ENCODE measurements around the gene APOB. TPM values are rescaled to one million over a fixed set of nuclear protein-coding genes. Genes with fewer than 3 reads are reported as not detected.

The APOB gene
- total and polyA plus RNA-seq, 2 of the 13 experiments (the other 11 are each of a cell fraction or from before 2014, with no cell fraction given) = 1,569 to 2,515 TPM

- TF ChIP-seq, protein P1, sequence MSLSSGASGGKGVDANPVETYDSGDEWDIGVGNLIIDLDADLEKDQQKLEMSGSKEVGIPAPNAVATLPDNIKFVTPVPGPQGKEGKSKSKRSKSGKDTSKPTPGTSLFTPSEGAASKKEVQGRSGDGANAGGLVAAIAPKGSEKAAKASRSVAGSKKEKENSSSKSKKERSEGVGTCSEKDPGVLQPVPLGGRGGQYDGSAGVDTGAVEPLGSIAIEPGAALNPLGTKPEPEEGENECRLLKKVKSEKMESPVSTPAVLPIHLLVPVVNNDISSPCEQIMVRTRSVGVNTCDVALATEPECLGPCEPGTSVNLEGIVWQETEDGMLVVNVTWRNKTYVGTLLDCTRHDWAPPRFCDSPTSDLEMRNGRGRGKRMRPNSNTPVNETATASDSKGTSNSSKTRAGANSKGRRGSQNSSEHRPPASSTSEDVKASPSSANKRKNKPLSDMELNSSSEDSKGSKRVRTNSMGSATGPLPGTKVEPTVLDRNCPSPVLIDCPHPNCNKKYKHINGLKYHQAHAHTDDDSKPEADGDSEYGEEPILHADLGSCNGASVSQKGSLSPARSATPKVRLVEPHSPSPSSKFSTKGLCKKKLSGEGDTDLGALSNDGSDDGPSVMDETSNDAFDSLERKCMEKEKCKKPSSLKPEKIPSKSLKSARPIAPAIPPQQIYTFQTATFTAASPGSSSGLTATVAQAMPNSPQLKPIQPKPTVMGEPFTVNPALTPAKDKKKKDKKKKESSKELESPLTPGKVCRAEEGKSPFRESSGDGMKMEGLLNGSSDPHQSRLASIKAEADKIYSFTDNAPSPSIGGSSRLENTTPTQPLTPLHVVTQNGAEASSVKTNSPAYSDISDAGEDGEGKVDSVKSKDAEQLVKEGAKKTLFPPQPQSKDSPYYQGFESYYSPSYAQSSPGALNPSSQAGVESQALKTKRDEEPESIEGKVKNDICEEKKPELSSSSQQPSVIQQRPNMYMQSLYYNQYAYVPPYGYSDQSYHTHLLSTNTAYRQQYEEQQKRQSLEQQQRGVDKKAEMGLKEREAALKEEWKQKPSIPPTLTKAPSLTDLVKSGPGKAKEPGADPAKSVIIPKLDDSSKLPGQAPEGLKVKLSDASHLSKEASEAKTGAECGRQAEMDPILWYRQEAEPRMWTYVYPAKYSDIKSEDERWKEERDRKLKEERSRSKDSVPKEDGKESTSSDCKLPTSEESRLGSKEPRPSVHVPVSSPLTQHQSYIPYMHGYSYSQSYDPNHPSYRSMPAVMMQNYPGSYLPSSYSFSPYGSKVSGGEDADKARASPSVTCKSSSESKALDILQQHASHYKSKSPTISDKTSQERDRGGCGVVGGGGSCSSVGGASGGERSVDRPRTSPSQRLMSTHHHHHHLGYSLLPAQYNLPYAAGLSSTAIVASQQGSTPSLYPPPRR (CRISPR knock-in tag; IDR thresholded peaks at IDR 0.05; ENCODE audit: borderline replicate concordance) = peak; percentile 98
- TF ChIP-seq, protein P2, sequence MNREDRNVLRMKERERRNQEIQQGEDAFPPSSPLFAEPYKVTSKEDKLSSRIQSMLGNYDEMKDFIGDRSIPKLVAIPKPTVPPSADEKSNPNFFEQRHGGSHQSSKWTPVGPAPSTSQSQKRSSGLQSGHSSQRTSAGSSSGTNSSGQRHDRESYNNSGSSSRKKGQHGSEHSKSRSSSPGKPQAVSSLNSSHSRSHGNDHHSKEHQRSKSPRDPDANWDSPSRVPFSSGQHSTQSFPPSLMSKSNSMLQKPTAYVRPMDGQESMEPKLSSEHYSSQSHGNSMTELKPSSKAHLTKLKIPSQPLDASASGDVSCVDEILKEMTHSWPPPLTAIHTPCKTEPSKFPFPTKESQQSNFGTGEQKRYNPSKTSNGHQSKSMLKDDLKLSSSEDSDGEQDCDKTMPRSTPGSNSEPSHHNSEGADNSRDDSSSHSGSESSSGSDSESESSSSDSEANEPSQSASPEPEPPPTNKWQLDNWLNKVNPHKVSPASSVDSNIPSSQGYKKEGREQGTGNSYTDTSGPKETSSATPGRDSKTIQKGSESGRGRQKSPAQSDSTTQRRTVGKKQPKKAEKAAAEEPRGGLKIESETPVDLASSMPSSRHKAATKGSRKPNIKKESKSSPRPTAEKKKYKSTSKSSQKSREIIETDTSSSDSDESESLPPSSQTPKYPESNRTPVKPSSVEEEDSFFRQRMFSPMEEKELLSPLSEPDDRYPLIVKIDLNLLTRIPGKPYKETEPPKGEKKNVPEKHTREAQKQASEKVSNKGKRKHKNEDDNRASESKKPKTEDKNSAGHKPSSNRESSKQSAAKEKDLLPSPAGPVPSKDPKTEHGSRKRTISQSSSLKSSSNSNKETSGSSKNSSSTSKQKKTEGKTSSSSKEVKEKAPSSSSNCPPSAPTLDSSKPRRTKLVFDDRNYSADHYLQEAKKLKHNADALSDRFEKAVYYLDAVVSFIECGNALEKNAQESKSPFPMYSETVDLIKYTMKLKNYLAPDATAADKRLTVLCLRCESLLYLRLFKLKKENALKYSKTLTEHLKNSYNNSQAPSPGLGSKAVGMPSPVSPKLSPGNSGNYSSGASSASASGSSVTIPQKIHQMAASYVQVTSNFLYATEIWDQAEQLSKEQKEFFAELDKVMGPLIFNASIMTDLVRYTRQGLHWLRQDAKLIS (CRISPR knock-in tag; IDR thresholded peaks at IDR 0.05) = peak; percentile 100
- TF ChIP-seq CENPBD1 (CRISPR knock-in tag; IDR thresholded peaks at IDR 0.05; ENCODE audit: borderline replicate concordance, low read depth) = no peak
- peak; percentile 86 for TF ChIP-seq ETV6 (CRISPR knock-in tag; conservative IDR thresholded peaks at IDR 0.05)
- TF ChIP-seq DNMT3B (CRISPR knock-in tag; conservative IDR thresholded peaks at IDR 0.05) = no peak; the same call in none of the 2 replicates
- TF ChIP-seq HOMEZ (CRISPR knock-in tag; IDR thresholded peaks at IDR 0.05; ENCODE audit: low read depth) = peak; percentile 100
- peak; percentile 95 for TF ChIP-seq KLF11 (CRISPR knock-in tag; IDR thresholded peaks at IDR 0.05)
- TF ChIP-seq ZBTB1 (CRISPR knock-in tag; IDR thresholded peaks at IDR 0.05; ENCODE audit: borderline replicate concordance) = peak; percentile 76; the same call in 1 of the 2 replicates
- TF ChIP-seq ZNF883 (CRISPR knock-in tag; IDR thresholded peaks at IDR 0.05; ENCODE audit: not compliant biosample characterization) = no peak
- TF ChIP-seq, protein P3, sequence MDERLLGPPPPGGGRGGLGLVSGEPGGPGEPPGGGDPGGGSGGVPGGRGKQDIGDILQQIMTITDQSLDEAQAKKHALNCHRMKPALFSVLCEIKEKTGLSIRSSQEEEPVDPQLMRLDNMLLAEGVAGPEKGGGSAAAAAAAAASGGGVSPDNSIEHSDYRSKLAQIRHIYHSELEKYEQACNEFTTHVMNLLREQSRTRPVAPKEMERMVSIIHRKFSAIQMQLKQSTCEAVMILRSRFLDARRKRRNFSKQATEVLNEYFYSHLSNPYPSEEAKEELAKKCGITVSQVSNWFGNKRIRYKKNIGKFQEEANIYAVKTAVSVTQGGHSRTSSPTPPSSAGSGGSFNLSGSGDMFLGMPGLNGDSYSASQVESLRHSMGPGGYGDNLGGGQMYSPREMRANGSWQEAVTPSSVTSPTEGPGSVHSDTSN (CRISPR knock-in tag; IDR thresholded peaks at IDR 0.05) = peak; percentile 9; the same call in 1 of the 2 replicates
- TF ChIP-seq ESRRA (CRISPR knock-in tag; IDR thresholded peaks at IDR 0.05; ENCODE audit: low read depth) = peak; percentile 91
- TF ChIP-seq ZHX1 (CRISPR knock-in tag; IDR thresholded peaks at IDR 0.05; ENCODE audit: low read depth) = peak; percentile 49; the same call in 1 of the 2 replicates
These were observed 722 bp downstream of the APOB start (continued) for GRCh38 chr2:21042958-21043743.

Data from HepG2 (cell line).